Measurements from ENCODE around the gene DEPP1. TPM values are rescaled to one million over a fixed set of nuclear protein-coding genes. Genes with fewer than 3 reads are reported as not detected.

Gene DEPP1
- total RNA-seq, 1 donor from 2014 or later: 11.1 TPM

GRCh38 chr10:44930904-44931620 is 47.5 kb downstream of the DEPP1 start:
- H3K4me1 Mint-ChIP-seq: peaks cover 8% of the 10 kb centered on the region

GRCh38 chr10:44929356-44930255 is 49.0 kb downstream of the DEPP1 start:
- H3K9me3 Mint-ChIP-seq: no peaks in the 10 kb centered on the region
- no peaks in the 10 kb centered on the region for H3K36me3 Mint-ChIP-seq
- no peak for DNase-seq (ENCODE audit: low spot score in 2 of 2, unreplicated experiment in 2 of 2)
- H3K27ac Mint-ChIP-seq: no peak overlapping the region
- no peak for TF ChIP-seq CTCF (IDR thresholded peaks at IDR 0.05; ENCODE audit: unreplicated experiment)
- peaks cover 4% of the 10 kb centered on the region for H3K4me1 Mint-ChIP-seq
- H3K4me3 Mint-ChIP-seq: no peak overlapping the region
- H3K27me3 Mint-ChIP-seq (ENCODE audit: low read depth): peaks cover 8% of the 10 kb centered on the region

More at GRCh38 chr10:44930904-44931620, 47.5 kb downstream of the DEPP1 start:
- Mint-ChIP-seq H3K36me3 (no peaks in the 10 kb centered on the region), H3K4me3 (no peak overlapping the region), H3K27ac (no peak overlapping the region), H3K9me3 (no peaks in the 10 kb centered on the region), H3K27me3 (ENCODE audit: low read depth) (peaks cover 8% of the 10 kb centered on the region)
- DNase-seq (ENCODE audit: low spot score in 2 of 2, unreplicated experiment in 2 of 2): no peak
- TF ChIP-seq CTCF (IDR thresholded peaks at IDR 0.05; ENCODE audit: unreplicated experiment): no peak

DNA sequence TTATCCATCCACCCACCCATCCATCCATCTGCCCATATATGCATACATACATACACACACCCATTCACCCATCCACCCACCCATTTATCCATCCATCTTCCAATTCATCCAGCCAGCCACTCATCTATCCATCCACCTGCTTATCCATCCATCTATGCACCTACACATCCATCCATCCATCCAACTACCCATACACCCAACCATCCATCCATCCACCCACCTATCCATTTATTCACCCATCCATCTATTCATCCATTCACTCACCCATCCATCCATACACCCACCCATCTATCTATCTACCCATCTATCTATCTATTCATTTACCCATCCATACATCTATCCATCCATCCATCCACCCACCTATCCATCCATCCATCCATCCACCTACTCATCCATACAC is 50.1 kb downstream of the DEPP1 start:
- Mint-ChIP-seq H3K4me3 (no peak overlapping the region), H3K36me3 (no peaks in the 10 kb centered on the region), H3K4me1 (peaks cover 4% of the 10 kb centered on the region), H3K27me3 (ENCODE audit: low read depth) (peaks cover 8% of the 10 kb centered on the region), H3K27ac (no peak overlapping the region), H3K9me3 (no peaks in the 10 kb centered on the region)
- DNase-seq (ENCODE audit: low spot score in 2 of 2, unreplicated experiment in 2 of 2): no peak
- TF ChIP-seq CTCF (IDR thresholded peaks at IDR 0.05; ENCODE audit: unreplicated experiment): no peak

DNA sequence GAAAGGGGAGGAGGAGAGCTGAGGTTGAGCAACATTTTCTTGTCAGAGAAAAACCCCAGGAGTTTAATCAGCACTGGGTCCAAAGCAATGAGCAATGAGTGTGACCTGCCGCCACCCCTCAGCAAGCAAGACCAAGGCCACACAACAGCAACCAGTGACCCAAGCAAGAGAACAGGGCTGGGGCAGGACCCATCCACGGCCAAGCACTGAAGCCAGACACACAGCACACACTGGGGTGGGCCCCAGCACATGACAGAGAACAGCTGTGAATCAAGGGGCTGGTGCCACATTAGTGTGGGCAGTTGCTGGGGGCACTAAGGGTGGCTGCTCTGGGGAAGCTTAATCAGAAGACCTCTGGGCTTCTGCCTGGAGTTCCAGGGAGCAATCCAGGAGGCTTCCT is 51.3 kb downstream of the DEPP1 start:
- no peaks in the 10 kb centered on the region for H3K9me3 Mint-ChIP-seq
- no peaks in the 10 kb centered on the region for H3K4me1 Mint-ChIP-seq
- DNase-seq (ENCODE audit: low spot score in 2 of 2, unreplicated experiment in 2 of 2): no peak
- no peak overlapping the region for H3K4me3 Mint-ChIP-seq
- peaks cover 8% of the 10 kb centered on the region for H3K27me3 Mint-ChIP-seq (ENCODE audit: low read depth)
- no peak overlapping the region for H3K27ac Mint-ChIP-seq
- H3K36me3 Mint-ChIP-seq: peaks cover 2% of the 10 kb centered on the region
- no peak for TF ChIP-seq CTCF (IDR thresholded peaks at IDR 0.05; ENCODE audit: unreplicated experiment)

- no peak for DNase-seq (ENCODE audit: low spot score in 2 of 2, unreplicated experiment in 2 of 2)
- peaks cover 2% of the 10 kb centered on the region for H3K36me3 Mint-ChIP-seq
- no peak for TF ChIP-seq CTCF (IDR thresholded peaks at IDR 0.05; ENCODE audit: unreplicated experiment)
These were observed 51.8 kb downstream of the DEPP1 start for GRCh38 chr10:44926751-44927351.

More at GRCh38 chr10:44926751-44927351, 51.8 kb downstream of the DEPP1 start:
- Mint-ChIP-seq H3K27me3 (ENCODE audit: low read depth) (peaks cover 8% of the 10 kb centered on the region), H3K27ac (no peak overlapping the region), H3K4me1 (no peaks in the 10 kb centered on the region), H3K9me3 (no peaks in the 10 kb centered on the region), H3K4me3 (no peak overlapping the region)

Other genes with a start within 250 kb of the DEPP1 start
- gene TMEM72, start 67.5 kb downstream of the DEPP1 start, total RNA-seq: 0.67 to 0.71 TPM (median 0.68 TPM) in 3 replicates
- gene RASSF4, start 19.0 kb downstream of the DEPP1 start, total RNA-seq: 15.4 to 16.6 TPM (median 16.3 TPM) in 3 replicates
- 44.7 to 46.8 TPM (median 45.2 TPM) in 3 replicates for gene ZNF22, start 22.1 kb upstream of the DEPP1 start, total RNA-seq